HG02943 (cell line): ENCODE measurements around the gene OLFM3.

Experiments used
- ATAC-seq: cut with Tn5 transposase; IDR thresholded peaks from one replicate; pipeline ENCODE4 v1.9.1; 2021; ENCODE audit warnings: mild to moderate bottlenecking, low read depth, moderate library complexity; ENCODE audit not compliant: unreplicated experiment

The OLFM3 gene

GRCh38 chr1:101854271-101854670 lies 142.5 kb downstream of the OLFM3 start:
- no peak for ATAC-seq

GRCh38 chr1:101852936-101853335 lies 143.8 kb downstream of the OLFM3 start:
- ATAC-seq: no peak

- no peak for ATAC-seq
Measured at GRCh38 chr1:101849356-101849755, 147.4 kb downstream of the OLFM3 start.

- ATAC-seq: no peak
Measured at GRCh38 chr1:101847626-101848025, 149.1 kb downstream of the OLFM3 start.

GRCh38 chr1:101846820-101847219 lies 149.9 kb downstream of the OLFM3 start:
- ATAC-seq: no peak

GRCh38 chr1:101843160-101843559 lies 153.6 kb downstream of the OLFM3 start:
- ATAC-seq: no peak

- ATAC-seq: no peak
Measured at GRCh38 chr1:101841824-101842223, 154.9 kb downstream of the OLFM3 start.

- no peak for ATAC-seq
Measured at GRCh38 chr1:101835988-101836387, 160.7 kb downstream of the OLFM3 start.

- no peak for ATAC-seq
Measured at GRCh38 chr1:101833312-101833711, 163.4 kb downstream of the OLFM3 start.

- no peak for ATAC-seq
Measured at GRCh38 chr1:101826416-101826815, 170.3 kb downstream of the OLFM3 start.

- no peak for ATAC-seq
Measured at GRCh38 chr1:101820071-101820470, 176.7 kb downstream of the OLFM3 start.

- ATAC-seq: no peak
Measured at GRCh38 chr1:101816262-101816661, 180.5 kb downstream of the OLFM3 start.

- ATAC-seq: no peak
Measured at GRCh38 chr1:101798417-101798816, 198.3 kb downstream of the OLFM3 start.

GRCh38 chr1:101797722-101798121 lies 199.0 kb downstream of the OLFM3 start:
- ATAC-seq: no peak

- no peak for ATAC-seq
Measured at GRCh38 chr1:101781201-101781831, 215.4 kb downstream of the OLFM3 start.

GRCh38 chr1:101769520-101769919 lies 227.2 kb downstream of the OLFM3 start:
- peak; percentile 61 for ATAC-seq

- no peak for ATAC-seq
Measured at GRCh38 chr1:101757985-101758384, 238.7 kb downstream of the OLFM3 start.

- no peak for ATAC-seq
Measured at GRCh38 chr1:101756411-101756810, 240.3 kb downstream of the OLFM3 start.
